Stimulated activated CD8-positive, alpha-beta memory T cell treated with anti-CD3 and anti-CD28 coated beads, Interleukin-12 subunit alpha, Interleukin-12 subunit beta, amount 100 ng/mL, for 1 hour (primary cell): Measurements from ENCODE around the gene BTBD9.

Experiments
- DNase-seq: peaks from one replicate; pipeline ENCODE4 v3.0.0-alpha.2; 2020; ENCODE audit warnings: low read depth

BTBD9 gene

GRCh38 chr6:38176797-38177751, 462.7 kb downstream of the BTBD9 start:
- no peak for DNase-seq

- no peak for DNase-seq
These were observed 463.9 kb downstream of the BTBD9 start for GRCh38 chr6:38175786-38176185.

DNA sequence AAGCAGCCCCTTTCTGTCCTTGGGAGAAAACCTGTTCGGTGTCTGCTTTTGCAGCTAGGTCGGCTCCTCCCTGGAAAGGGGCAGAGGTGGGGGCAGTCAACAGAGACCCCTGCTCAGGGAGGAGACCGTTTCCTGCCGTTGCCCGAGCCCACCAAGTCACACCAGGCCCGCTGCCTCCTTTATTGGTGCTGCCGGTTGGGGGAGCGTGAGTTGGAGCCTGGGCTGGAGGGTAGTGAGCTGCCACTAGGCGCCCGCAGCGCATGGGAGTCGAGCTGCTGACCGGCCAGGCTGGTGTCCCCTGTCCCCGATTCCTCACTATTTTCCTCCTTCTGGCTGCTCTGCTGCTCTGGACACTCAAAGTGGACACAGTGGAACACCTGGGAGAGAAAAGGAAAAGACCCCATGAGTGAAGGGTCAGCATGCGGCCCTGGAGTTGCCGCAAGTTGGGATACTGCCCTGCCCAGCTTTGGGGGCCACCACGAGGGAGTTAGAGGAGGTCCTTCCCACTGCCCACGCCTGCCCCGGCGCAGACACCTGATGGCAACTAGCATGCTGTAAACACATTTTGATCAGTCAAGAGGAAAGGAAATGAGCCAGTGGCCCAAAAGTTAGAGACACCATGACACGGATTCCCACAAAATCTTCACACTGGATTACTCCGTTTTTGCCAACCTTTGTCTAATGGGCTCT, 464.8 kb downstream of the BTBD9 start:
- DNase-seq = no peak

GRCh38 chr6:38174315-38174714, 465.4 kb downstream of the BTBD9 start:
- no peak for DNase-seq

GRCh38 chr6:38173909-38174308, 465.8 kb downstream of the BTBD9 start:
- no peak for DNase-seq

DNA sequence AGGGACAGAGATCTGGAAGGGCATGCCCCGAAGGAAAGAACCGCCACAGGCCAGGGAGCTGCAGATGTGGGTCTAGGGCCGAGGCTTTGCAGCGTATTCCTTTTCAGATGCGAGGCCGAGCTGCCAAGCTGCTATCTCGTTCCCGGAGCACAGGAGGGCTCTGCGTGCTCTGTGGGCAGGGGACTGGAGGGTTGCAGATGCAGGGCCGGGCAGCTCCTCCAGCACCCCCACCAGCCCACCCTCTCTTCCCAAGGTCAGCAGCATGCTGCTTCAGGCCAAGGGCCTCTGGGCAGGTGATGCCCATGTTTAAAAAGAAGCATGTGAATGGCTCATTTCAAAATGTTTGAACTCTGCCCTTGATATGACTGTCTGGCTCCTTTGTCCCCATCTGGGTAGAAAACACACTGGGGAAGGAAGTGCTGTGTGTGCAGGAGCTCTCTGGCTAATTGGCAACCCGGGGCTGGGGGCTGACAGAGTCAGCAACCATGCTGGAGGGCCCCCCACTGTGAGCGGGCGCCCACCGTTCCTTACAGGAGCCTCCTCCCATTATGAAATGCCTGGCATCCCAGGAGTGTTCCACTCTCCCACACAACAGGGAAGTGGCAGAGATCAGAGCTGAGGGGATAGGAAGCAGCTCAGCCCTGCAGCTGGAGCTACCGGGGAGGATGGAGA, 466.9 kb downstream of the BTBD9 start:
- DNase-seq = no peak

GRCh38 chr6:38171997-38172738, 467.6 kb downstream of the BTBD9 start:
- DNase-seq = no peak

GRCh38 chr6:38170666-38171355, 468.9 kb downstream of the BTBD9 start:
- no peak for DNase-seq

DNA sequence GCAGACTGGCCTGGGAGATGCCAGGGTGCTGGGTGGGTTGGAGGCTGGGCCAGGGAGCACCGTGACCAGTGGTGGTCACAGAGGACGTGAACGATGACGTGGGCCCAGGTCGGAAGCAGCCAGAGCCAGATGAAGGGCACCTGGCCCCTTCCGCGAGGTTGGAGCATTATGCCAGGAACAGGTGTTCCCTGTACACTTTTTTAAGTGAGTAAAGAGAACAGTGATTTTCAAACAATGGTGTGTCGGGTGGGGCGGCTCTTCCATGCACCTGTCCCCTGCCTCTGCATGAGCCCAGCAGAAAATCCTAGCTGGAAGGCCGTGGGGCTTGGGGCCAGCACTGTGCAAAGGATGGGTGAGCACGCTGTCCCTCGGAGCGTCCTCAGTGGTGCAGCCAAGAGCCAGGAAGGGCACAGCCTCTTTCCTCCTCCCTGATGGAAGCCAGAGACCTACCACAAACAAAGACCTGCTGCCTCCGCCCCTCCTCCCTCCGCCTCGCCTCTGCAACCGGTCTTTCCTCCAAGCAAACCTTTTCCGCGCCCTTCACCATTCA, 469.7 kb downstream of the BTBD9 start:
- no peak for DNase-seq

- DNase-seq = no peak
These were observed 470.3 kb downstream of the BTBD9 start for GRCh38 chr6:38169221-38169976.

GRCh38 chr6:38168699-38169098, 471.0 kb downstream of the BTBD9 start:
- DNase-seq = no peak

- no peak for DNase-seq
These were observed 471.6 kb downstream of the BTBD9 start for GRCh38 chr6:38168126-38168525.

GRCh38 chr6:38167598-38167997, 472.1 kb downstream of the BTBD9 start:
- DNase-seq = no peak

GRCh38 chr6:38166411-38167240, 473.1 kb downstream of the BTBD9 start:
- no peak for DNase-seq

DNA sequence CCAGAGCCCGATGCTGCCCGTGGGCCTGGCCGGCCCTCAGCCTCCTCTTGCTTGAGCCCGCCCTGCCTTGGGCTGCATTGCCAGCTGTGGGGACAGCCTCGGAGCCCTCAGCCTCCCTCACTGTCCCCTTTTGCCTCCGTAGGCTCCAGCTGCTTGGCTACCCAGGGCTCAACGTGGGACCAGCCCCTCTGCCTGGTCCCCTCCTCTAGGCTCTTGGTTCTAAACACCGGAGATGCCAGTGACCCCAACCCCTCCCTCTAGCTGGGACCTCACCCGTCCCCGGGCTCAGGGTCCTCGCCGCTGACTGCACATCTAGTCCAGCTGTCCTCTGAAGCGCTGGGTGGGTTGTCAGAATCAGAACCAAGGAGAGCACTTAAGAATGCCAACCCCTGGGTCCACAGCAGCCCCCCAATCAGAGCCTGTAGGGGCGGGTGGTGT, 475.0 kb downstream of the BTBD9 start:
- no peak for DNase-seq

- DNase-seq = no peak
These were observed 475.6 kb downstream of the BTBD9 start for GRCh38 chr6:38164131-38164481.

- no peak for DNase-seq
These were observed 476.3 kb downstream of the BTBD9 start for GRCh38 chr6:38163186-38164130.

GRCh38 chr6:38162493-38163185, 477.1 kb downstream of the BTBD9 start:
- DNase-seq = no peak
